Effector CD4-positive, alpha-beta T cell (primary cell): Measurements from ENCODE around the gene HOTAIR. TPM values are rescaled to one million over a fixed set of nuclear protein-coding genes. Genes with fewer than 3 reads are reported as not detected.

Source experiments
- DNase-seq: peaks from one replicate; pipeline ENCODE4 v3.0.0-alpha.2; 2020
- total RNA-seq: gene quantifications from one replicate; lab custom pipeline; 2026; lab: John Stamatoyannopoulos, UW

Gene HOTAIR
- not detected for total RNA-seq

- DNase-seq: no peak
These were observed at the start of gene HOTAIR for GRCh38 chr12:53974084-53975063. HOTAIR (minus strand) TSS chr12:53974954.

- no peak for DNase-seq
These were observed 49.4 kb upstream of the HOTAIR start for GRCh38 chr12:54024127-54024526.

DNA sequence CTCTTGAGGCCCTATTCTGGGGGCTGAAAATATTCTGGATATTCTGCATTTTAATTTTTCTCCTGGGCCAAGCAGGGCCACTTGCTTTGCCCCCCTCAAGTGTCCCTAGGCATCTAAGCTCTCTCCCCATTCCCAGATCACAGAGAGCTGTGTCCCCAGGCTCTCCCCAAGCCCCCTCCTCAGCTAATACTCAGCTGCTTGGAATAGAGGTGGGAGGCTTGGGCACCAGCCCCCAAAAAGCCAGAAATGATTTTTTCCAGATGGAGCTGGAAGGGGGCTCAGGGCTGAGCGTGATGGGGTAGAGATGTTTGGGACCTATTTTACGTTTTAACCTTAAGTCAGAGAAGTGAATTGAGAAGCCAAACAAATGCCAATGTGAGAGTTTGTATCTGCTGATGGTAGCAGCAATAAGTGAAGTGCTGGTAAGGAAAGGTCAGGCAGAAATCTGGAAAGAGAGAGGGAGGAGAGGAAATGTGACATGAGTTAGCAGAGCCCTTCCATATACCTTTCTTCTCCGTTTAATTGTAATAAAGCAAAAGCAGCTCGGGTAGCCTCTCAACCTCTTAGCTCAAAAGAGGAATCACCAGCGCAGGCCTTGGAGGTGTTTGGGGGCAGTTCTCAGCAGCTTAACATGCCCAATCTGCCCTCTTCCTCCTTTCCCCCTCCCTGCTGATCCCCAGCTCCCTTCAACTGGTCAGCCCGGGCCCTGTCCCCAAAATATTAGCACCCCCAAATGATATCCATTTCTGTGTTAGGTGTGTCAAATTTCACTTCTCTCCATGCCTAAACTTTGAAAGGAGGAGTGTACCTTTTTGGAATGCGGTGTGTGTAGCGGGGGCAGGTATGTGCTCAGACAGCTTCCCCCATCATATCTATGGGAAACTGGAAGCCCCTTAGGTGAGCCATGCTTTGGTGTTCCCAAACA is 48.5 kb upstream of the HOTAIR start:
- no peak for DNase-seq

GRCh38 chr12:54021432-54022013 is 46.8 kb upstream of the HOTAIR start:
- no peak for DNase-seq

DNA sequence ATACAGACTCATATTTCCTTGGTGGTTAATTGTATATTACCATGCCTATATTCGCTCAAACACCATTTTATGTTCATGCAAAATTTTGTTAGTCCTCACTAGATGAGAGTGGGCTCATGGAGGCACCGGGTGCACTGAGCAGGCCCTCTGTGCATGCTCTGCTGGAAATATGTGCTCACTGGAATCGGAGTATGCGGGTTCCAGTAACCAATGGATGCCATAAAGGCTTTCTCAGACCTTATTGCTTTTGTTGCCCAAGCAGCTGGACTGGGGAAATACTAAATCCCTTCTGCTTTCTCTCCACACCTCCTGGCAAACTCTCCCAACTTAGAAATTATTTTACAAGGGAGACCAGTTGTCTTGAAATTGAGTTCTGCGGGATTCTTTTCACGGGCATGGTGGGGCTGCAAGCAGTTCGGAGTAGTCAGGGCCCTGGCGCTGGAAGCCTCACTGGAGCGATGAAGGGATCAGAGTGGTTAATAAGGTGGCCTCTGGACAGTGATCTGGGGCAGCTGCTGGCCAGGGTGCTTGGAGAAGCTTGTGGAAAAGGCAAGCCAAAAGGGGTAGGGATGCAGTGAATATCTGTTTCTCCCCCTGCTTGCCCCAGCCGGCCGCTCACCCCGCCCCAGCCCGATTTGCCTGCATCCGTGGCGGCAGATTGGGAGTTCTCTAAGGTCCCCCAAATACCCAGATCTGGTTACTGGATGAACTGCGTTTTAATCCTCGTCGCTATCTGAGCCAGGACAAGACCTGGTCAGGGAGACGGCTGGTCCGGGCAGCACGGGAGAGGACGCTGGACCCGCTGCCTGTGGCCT is 46.0 kb upstream of the HOTAIR start:
- no peak for DNase-seq

GRCh38 chr12:54019924-54020590 is 45.3 kb upstream of the HOTAIR start:
- no peak for DNase-seq

GRCh38 chr12:54019091-54019811 is 44.5 kb upstream of the HOTAIR start:
- no peak for DNase-seq

GRCh38 chr12:54018468-54018984 is 43.8 kb upstream of the HOTAIR start:
- DNase-seq: no peak

GRCh38 chr12:54017878-54018467 is 43.2 kb upstream of the HOTAIR start:
- peak; percentile 53 for DNase-seq

DNA sequence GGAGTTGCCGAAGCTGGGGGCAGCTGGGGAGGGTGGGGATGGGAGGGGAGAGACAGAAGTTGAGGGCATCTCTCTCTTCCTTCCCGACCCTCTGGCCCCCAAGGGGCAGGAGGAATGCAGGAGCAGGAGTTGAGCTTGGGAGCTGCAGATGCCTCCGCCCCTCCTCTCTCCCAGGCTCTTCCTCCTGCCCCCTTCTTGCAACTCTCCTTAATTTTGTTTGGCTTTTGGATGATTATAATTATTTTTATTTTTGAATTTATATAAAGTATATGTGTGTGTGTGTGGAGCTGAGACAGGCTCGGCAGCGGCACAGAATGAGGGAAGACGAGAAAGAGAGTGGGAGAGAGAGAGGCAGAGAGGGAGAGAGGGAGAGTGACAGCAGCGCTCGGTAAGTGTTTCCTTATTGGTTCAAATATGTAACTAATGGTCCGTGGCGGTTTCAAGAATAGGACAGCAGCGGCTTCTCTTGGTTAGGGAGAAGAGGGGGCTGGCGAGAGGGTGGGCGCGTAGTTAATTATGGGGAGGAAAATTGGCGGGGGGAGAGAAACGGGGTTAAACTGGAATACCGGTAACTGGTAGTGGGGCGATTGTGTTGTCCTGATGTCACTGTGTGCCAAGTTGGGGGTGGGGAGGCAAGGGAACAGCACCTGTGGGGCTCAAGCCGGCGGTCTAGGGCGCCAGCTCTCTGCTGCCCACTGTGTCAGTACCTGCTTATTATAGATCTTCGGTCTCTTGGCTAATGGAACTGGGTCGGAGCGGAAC is 42.5 kb upstream of the HOTAIR start:
- DNase-seq: no peak

DNA sequence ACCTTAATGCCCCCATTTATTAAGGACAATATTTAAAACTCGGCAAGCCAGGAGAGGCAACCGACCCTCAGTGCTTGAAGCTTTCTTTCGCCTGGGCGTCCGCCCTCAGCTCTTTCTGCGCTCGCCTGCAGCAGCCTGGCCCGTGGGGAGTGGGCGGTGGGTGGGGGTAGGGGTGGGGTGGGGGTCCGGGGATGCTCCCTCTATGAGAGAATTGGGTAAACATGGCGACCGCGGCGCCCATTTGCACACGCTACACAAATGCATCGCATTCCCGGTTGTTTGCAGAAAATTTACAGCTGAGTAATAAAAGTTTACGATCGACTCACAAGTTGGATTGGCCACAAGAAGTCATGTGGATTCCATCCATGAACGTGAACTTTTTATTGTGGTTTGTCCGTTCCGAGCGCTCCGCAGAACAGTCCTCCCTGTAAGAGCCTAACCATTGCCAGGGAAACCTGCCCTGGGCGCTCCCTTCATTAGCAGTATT is 41.8 kb upstream of the HOTAIR start:
- DNase-seq: no peak

GRCh38 chr12:54016051-54016450 is 41.3 kb upstream of the HOTAIR start:
- DNase-seq: no peak

DNA sequence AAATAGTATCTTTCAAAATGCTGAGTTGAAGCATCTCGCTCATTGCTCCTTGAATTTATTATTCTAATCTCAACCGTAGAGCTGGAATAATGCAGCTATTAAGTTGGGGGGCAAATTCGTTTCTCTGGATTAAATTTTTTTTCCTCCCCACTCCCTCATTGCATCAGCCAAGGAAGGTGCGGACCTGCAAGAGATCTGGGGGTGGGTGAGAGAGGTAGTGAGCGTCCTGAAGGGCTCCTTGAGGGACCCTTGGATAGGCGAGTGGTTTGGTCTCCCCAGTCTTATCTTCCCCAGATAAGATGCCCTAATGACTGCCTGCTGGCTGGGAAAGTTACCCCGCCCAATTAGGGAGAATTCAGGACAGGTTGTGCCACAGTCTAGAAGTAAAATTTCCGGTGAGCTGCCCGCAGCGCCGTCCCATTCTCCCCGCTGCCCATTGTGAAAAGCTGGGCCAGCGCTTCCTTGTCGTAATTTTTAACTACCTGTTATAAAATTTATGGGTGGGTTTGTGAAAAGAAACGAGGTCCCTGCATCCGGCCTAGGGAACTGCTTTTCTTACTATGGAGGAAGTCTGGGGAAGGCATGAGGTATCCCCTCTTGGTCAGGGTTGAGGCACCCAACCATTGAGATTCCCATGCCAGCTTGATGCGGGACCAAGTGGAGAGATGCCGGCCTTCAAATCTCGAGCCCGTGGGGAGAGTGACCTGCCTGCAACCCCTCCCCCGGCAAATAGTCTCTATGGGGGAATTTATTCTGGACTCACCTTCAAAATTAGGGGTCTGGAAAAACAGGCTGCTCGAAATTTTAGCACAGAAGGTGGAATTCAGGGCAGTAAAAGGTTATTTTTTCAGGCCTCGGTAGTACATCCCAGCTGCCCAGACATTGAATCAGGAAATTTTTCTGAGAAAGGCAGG is 40.5 kb upstream of the HOTAIR start:
- DNase-seq: no peak

DNA sequence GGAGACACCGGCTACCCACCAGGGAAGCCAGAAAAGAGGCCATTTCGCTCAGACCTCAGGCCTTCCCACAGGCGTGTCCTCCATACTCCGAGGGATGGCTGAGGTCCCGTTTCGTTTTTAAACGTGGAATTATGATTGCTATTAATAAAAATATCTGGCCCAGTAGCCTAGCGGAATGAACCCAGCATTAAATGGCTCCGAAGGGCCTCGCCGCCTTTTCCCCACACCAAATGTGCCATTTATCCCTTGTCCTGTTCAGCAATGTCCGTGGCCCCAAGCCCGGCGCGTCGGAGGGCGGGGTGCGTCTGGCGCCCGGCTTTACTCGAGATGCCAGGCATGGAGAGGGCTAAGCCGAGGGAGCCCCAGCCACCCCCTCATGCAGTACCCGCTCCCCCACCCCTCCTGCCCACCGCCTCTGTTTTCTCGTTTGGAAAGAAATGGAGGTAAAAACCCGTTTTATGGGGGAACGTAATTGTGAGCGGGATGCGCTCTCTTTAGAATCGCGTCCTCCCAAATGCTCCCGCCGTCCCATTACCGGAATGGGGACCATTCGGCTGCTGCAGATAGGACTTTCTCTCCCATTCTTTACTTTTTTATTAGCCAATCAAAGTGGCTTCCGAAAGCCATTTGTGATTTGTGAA is 39.7 kb upstream of the HOTAIR start:
- no peak for DNase-seq

- DNase-seq: no peak
These were observed 38.1 kb upstream of the HOTAIR start for GRCh38 chr12:54012631-54013409.

- DNase-seq: no peak
These were observed 37.1 kb upstream of the HOTAIR start for GRCh38 chr12:54011665-54012532.
